GM23248 (cell line): ENCODE data around the gene SMURF2. TPM values are rescaled to one million over a fixed set of nuclear protein-coding genes. Genes with fewer than 3 reads are reported as not detected.
"Not testable (repeated sequence)": the region's sequence is repeated elsewhere in the genome, so short reads cannot be mapped to it uniquely, and the experiment has no call there.

Source experiments
- DNase-seq: peaks from one replicate; pipeline ENCODE4 v3.0.0-alpha.2; 2015
- H2AFZ ChIP-seq: fragments of 200-600 bp; sonication (generic); 2 replicates; pipeline ENCODE4 v1.6.1; 2016; ENCODE audit warnings: antibody characterized with exemption
- H3F3A ChIP-seq: fragments of 200-600 bp; sonication (generic); 2 replicates; pipeline ENCODE4 v1.6.1; 2016; ENCODE audit warnings: mild to moderate bottlenecking, antibody characterized with exemption, mixed run types; ENCODE audit not compliant: insufficient read depth
- H3K27ac ChIP-seq: fragments of 200-600 bp; sonication (generic); 2 replicates; pipeline ENCODE4 v1.5.1; 2016; ENCODE audit warnings: mild to moderate bottlenecking
- H3K27me3 ChIP-seq: fragments of 200-600 bp; sonication (generic); replicated peaks from 2 replicates; pipeline ENCODE4 v1.6.1; 2016; ENCODE audit warnings: mild to moderate bottlenecking; ENCODE audit not compliant: insufficient read depth
- H3K36me3 ChIP-seq: fragments of 200-600 bp; sonication (generic); 2 replicates; pipeline ENCODE4 v1.6.1; 2016; ENCODE audit warnings: low read depth, mild to moderate bottlenecking
- H3K4me1 ChIP-seq: fragments of 200-600 bp; sonication (generic); 2 replicates; pipeline ENCODE4 v1.6.1; 2016; ENCODE audit warnings: mild to moderate bottlenecking; ENCODE audit not compliant: insufficient read depth
- H3K4me2 ChIP-seq: fragments of 200-600 bp; sonication (generic); one replicate; pipeline ENCODE4 v1.6.1; 2016; ENCODE audit warnings: mild to moderate bottlenecking; ENCODE audit not compliant: unreplicated experiment
- H3K4me3 ChIP-seq: fragments of 200-600 bp; sonication (generic); 2 replicates; pipeline ENCODE4 v1.5.1; 2016; ENCODE audit warnings: mild to moderate bottlenecking
- H3K79me2 ChIP-seq: fragments of 200-600 bp; sonication (generic); 2 replicates; pipeline ENCODE4 v1.6.1; 2016; ENCODE audit warnings: mild to moderate bottlenecking; ENCODE audit not compliant: insufficient read depth
- H3K9ac ChIP-seq: fragments of 200-600 bp; sonication (generic); 2 replicates; pipeline ENCODE4 v1.6.1; 2016; ENCODE audit warnings: mild to moderate bottlenecking
- H3K9me2 ChIP-seq: fragments of 200-600 bp; sonication (generic); 2 replicates; pipeline ENCODE4 v1.6.1; 2016; ENCODE audit warnings: mixed run types, mild to moderate bottlenecking, moderate library complexity; ENCODE audit not compliant: insufficient read depth
- H3K9me3 ChIP-seq: fragments of 200-600 bp; sonication (generic); one replicate; pipeline ENCODE4 v1.6.1; 2017; ENCODE audit warnings: low read depth
- H4K20me1 ChIP-seq: fragments of 200-600 bp; sonication (generic); 2 replicates; pipeline ENCODE4 v1.6.0; 2016; ENCODE audit not compliant: insufficient read depth
- EZH2 ChIP-seq: fragments of 200-600 bp; sonication (generic); IDR thresholded peaks from 2 replicates; pipeline ENCODE4 v1.6.1; 2018; ENCODE audit warnings: antibody characterized with exemption, mild to moderate bottlenecking; ENCODE audit not compliant: insufficient read depth, poor library complexity, severe bottlenecking
- EZH2phosphoT487 ChIP-seq: fragments of 200-600 bp; sonication (generic); IDR thresholded peaks from 2 replicates; pipeline ENCODE4 v1.6.1; 2018; ENCODE audit warnings: antibody characterized with exemption, moderate library complexity, mild to moderate bottlenecking, low read depth; ENCODE audit not compliant: insufficient read depth
- WGBS, 2 experiments: methylation state at CpG; one replicate each; pipeline ENCODE4 v1.1.6; 2015 to 2017; ENCODE audit warnings: low lambda C conversion rate in 2 of 2, low coverage in 1 of 2; ENCODE audit errors: missing lambda C conversion rate in 2 of 2; 5-methylcytosine and 5-hydroxymethylcytosine counted together
- in situ Hi-C: fragments of 300-500 bp; cut with MboI; formaldehyde crosslinking; loops from 2 replicates; pipeline ENCODE4 v1.15.0; 2020
- polyA plus RNA-seq: library from polyadenylated mRNA; unstranded; fragments of >200 nt; fragmentation: Nextera tagmentation; extraction: Ambion mirVana; gene quantifications from 2 replicates; pipeline ENCODE4 v1.2.1, GENCODE V29; 2016
- total RNA-seq: library from RNA; depleted of rRNA; stranded (reverse); fragments of >200 nt; shearing (Covaris generic); gene quantifications from 2 replicates; pipeline ENCODE4 v1.2.3, GENCODE V29; 2014

The SMURF2 gene
- total and polyA plus RNA-seq, 2 experiments from 2014 or later = 50.8 to 159 TPM

DNA sequence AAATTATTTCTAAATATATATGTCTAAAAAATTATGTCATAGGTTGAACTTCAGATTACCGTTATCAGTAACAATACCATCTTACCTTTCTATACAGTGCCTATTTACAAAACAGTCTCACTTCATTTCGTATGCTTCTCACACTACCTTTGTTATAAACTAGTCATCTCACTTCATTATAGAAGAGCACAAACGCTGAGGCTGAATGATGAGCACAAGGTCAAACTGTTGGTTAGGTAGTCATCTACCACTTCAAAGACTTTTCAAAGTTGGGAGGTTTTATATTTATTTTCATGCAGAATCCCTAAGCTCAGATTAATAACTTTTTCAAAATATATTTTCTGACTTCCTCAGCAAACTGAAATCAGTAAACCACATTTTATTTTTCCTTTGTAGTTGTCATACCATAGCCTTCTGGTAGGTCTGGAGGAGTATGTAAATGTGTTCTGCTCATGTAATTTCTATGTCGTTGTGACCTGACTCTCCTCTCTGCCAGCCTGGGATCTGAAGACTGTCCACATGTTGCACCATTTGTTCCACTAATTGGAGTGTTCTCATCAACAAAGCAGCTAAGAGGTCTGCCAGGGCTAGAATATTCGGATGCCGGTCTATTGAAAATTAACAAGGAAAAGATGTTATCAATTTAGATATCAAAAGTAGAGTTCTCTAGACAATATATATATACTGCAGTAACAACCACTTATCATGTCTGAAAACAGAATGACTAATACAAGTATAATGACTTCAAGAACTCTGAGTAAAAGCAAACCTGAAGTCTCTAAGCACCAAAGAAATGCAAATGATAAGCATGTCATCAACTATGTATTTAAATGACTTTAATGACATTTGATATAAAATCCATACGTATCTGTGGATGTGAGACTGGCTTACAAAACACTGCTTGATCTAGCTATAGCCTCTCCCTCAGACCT is 81.5 kb downstream of the SMURF2 start:
- in situ Hi-C loops = no loop called here
- Histone ChIP-seq H3K4me3 (no peak overlapping the region), H3K9me2 (no peaks in the 10 kb centered on the region), H3K79me2 (peaks cover 98% of the 10 kb centered on the region), H2AFZ (no peak overlapping the region), H3K9ac (0 out of 2 replicates have a peak overlapping the region, but pooled peaks have one; percentile 1), H3F3A (peaks cover 82% of the 10 kb centered on the region), H3K27ac (peak overlapping the region; percentile 49), H3K36me3 (peaks cover 86% of the 10 kb centered on the region), H3K27me3 (no peaks in the 10 kb centered on the region), H3K9me3 (no peaks in the 10 kb centered on the region), H4K20me1 (no peaks in the 10 kb centered on the region), H3K4me1 (peaks cover 15% of the 10 kb centered on the region), H3K4me2 (no peak overlapping the region)
- TF ChIP-seq EZH2 = no peak
- TF ChIP-seq EZH2phosphoT487 = no peak
- 52 to 54% methylated on average over 7 of the region's 7 CpGs for WGBS, 2 experiments
- DNase-seq = peak; percentile 31

DNA sequence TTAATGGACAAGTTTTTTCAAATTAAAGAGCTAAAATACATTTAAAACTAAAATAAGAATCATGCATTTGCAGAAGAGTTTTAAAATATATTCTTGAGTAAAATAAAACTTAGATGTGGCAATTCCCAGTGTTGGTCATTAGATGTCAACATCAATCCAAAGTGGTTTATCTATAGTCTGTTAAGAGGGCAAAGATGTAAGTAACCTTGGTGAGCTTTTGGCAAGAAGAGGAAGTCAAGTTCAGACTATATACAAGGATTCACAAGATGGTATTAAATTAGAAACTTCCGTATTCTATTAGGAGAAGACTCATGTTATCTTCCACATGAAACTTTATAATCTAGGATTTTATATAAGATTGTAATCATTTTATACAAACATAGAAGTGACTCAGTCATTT is 82.2 kb downstream of the SMURF2 start:
- WGBS, 2 experiments = 97% methylated on average over 1 of the region's 1 CpG
- Histone ChIP-seq H3K9me2 (no peaks in the 10 kb centered on the region), H2AFZ (no peak overlapping the region), H3K4me1 (peaks cover 22% of the 10 kb centered on the region), H3K9ac (0 out of 2 replicates have a peak overlapping the region, but pooled peaks have one; percentile 1), H3K36me3 (peaks cover 86% of the 10 kb centered on the region), H3K27me3 (no peaks in the 10 kb centered on the region), H3K79me2 (peaks cover 98% of the 10 kb centered on the region), H3K27ac (peak overlapping the region; percentile 49), H3K4me2 (no peak overlapping the region), H4K20me1 (no peaks in the 10 kb centered on the region), H3K4me3 (no peak overlapping the region), H3F3A (peaks cover 82% of the 10 kb centered on the region), H3K9me3 (no peaks in the 10 kb centered on the region)
- no peak for TF ChIP-seq EZH2phosphoT487
- TF ChIP-seq EZH2 = no peak
- DNase-seq = no peak
- in situ Hi-C loops = no loop called here

DNA sequence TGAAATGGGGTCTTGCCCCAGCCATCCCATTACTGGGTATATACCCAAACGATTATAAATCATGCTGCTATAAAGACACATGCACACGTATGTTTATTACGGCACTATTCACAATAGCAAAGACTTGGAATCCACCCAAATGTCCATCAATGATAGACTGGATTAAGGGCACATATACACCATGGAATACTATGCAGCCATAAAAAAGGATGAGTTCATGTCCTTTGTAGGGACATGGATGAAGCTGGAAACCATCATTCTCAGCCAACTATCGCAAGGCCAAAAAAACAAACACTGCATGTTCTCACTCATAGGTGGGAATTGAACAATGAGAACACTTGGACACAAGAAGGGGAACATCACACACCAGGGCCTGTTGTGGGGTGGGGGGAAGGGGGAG is 85.1 kb downstream of the SMURF2 start:
- H3K4me1 ChIP-seq = peaks cover 47% of the 10 kb centered on the region
- H3K27ac ChIP-seq, H3K9ac ChIP-seq, DNase-seq, H3K27me3 ChIP-seq, H3K9me3 ChIP-seq, H3K9me2 ChIP-seq, H4K20me1 ChIP-seq, H2AFZ ChIP-seq, H3K4me2 ChIP-seq, H3K4me3 ChIP-seq, in situ Hi-C loops: not testable (repeated sequence)
- peaks cover 75% of the 10 kb centered on the region for H3K36me3 ChIP-seq
- peaks cover 90% of the 10 kb centered on the region for H3K79me2 ChIP-seq
- WGBS, 2 experiments = 99% methylated on average over 4 of the region's 4 CpGs
- peaks cover 86% of the 10 kb centered on the region for H3F3A ChIP-seq

DNA sequence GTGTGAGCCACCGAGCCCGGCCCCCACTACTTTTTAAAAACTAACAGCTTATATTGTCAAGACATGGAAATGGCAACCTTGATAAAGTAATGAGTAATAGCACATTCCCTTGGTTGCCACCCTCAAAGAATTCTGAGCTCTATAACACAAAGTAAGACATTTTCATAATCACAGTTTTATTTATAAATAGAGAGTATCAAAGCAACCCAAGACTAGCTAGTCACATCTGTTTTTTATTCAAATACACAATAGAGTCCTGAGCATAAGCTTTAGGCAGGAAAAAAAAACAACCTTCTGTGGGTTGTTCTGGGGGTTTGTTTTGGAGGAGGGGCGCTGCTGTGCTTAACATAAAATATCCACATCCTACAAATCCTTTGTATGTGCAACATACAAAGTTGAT is 86.7 kb downstream of the SMURF2 start:
- no peaks in the 10 kb centered on the region for H3K9me3 ChIP-seq
- peak overlapping the region; percentile 85 for H3K27ac ChIP-seq
- H3K4me3 ChIP-seq = no peak overlapping the region
- peak; percentile 32 for DNase-seq
- in situ Hi-C loops = no loop called here
- no peak for TF ChIP-seq EZH2phosphoT487
- no peak for TF ChIP-seq EZH2
- peaks cover 75% of the 10 kb centered on the region for H3K36me3 ChIP-seq
- peaks cover 86% of the 10 kb centered on the region for H3F3A ChIP-seq
- H3K79me2 ChIP-seq = peaks cover 90% of the 10 kb centered on the region
- no peaks in the 10 kb centered on the region for H3K9me2 ChIP-seq
- 51 to 56% methylated on average over 3 of the region's 3 CpGs for WGBS, 2 experiments
- no peak overlapping the region for H2AFZ ChIP-seq
- 0 out of 2 replicates have a peak overlapping the region, but pooled peaks have one; percentile 14 for H3K9ac ChIP-seq
- no peak overlapping the region for H3K4me2 ChIP-seq
- peaks cover 47% of the 10 kb centered on the region for H3K4me1 ChIP-seq
- H4K20me1 ChIP-seq = no peaks in the 10 kb centered on the region
- H3K27me3 ChIP-seq = no peaks in the 10 kb centered on the region
